ENCODE data around the gene HPN.
A peak's percentile ranks its signal among the peaks of the same experiment; 100 is the strongest.
"Not testable (repeated sequence)": the region's sequence is repeated elsewhere in the genome, so short reads cannot be mapped to it uniquely, and the experiment has no call there.

Gene HPN

DNA sequence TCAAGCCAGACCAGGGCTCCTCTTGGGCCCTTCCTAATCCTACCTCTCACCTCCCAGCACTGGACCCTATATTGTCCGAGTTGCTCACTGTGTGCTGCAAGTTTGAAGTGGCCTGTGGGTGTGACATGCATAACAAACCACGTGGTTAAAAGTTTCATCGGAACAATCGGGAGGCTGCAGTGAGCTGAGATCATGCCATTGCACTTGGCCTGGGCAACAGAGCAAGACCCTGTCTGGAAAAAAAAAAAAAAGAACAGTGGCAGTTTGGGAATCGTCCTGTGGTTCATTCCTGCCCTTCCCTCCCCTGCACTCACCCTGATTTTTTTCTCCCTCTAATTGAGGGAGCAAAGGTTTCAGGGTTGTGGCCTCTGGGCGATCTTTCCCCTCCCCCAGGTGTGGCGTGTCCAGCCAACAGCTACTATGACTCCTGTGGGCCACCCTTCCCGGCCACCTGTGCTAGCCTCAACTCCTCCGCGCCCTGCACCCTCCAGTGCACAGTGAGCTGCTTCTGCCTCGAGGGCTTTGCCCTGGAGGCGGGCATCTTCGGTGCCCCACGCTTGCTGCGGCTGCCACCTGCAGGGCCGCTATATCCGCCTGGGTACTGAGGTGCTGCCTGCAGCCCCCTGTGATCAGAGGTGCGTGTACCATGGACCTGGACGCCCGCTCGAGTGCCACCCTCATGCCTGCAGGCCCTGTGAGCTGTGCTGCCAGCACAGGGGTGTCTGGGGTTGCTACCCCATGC is 57.8 kb downstream of the HPN start:
- Histone ChIP-seq H3K4ac (ENCODE audit: low read length) (no peak overlapping the region), H3K27ac (replicated peaks; ENCODE audit: low read length) (no peak overlapping the region), H3K9ac (ENCODE audit: low read depth, low read length, poor library complexity) (no peak overlapping the region), H4K8ac (ENCODE audit: low read depth, low read length) (no peak overlapping the region), H2AK5ac (ENCODE audit: low read depth, low read length) (peak overlapping the region; percentile 93), H2BK120ac (ENCODE audit: low read depth, low read length) (peak overlapping the region; percentile 61), H3K4me2 (ENCODE audit: insufficient read depth, low read length, poor library complexity, severe bottlenecking) (no peak overlapping the region), H2BK15ac (ENCODE audit: low read length) (no peak overlapping the region), H3K36me3 (replicated peaks in 1 of 2; ENCODE audit: control insufficient read depth in 2 of 2, insufficient read depth in 2 of 2, low read length in 2 of 2) (no peaks in the 10 kb centered on the region), H3K4me3 (ENCODE audit: low read length in 2 of 2) (no peak overlapping the region), H2AFZ (ENCODE audit: low read length) (no peak overlapping the region), H3K27me3 (ENCODE audit: control insufficient read depth in 3 of 3, insufficient read depth in 3 of 3, low read depth in 1 of 3, low read length in 3 of 3) (no peaks in the 10 kb centered on the region), H3K23ac (ENCODE audit: low read depth, low read length, poor library complexity) (no peak overlapping the region), H3K79me1 (ENCODE audit: low read depth, low read length) (peaks cover 4% of the 10 kb centered on the region), H2BK5ac (ENCODE audit: low read length) (no peak overlapping the region), H4K91ac (ENCODE audit: low read depth, low read length, poor library complexity) (peak overlapping the region; percentile 85), H3K14ac (ENCODE audit: low read length) (peak overlapping the region; percentile 21), H3K9me3 (replicated peaks in 1 of 2; ENCODE audit: control insufficient read depth in 2 of 2, insufficient read depth in 1 of 2, low read depth in 1 of 2, low read length in 2 of 2) (no peaks in the 10 kb centered on the region), H3K18ac (ENCODE audit: low read length) (peak overlapping the region; percentile 57), H3K4me1 (ENCODE audit: control insufficient read depth in 2 of 2, insufficient read depth in 1 of 2, low read depth in 1 of 2, low read length in 2 of 2) (peaks cover 0 to 2% of the 10 kb centered on the region in 2 donors), H2BK12ac (ENCODE audit: low read length) (peak overlapping the region; percentile 41)
- no CpG with 5 or more reads among the region's 21 CpGs for WGBS, 2 donors (ENCODE audit: extremely low coverage in 2 of 2, insufficient read length in 2 of 2, insufficient replicate concordance in 1 of 2)
- no peak for DNase-seq (ENCODE audit: low spot score)

DNA sequence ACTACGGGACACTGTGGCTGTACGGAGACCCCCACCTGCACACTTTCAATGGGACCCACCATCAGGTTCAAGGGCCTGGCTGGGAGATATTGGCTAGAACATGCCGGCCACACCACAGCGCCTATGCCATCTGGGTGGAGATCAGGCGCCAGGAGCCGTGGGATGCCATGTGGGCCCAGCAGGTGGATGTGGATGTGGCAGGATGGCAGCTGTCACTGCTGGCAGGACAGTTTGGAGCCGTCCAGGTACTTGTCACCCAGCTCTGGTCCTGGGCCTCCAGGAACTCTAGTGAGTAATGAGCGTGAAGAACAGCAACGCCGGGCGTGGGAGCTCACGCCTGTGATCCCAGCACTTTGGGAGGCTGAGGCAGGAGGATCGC is 58.4 kb downstream of the HPN start:
- peak overlapping the region; percentile 85 for H4K91ac ChIP-seq (ENCODE audit: low read depth, low read length, poor library complexity)
- H3K36me3 ChIP-seq (replicated peaks in 1 of 2; ENCODE audit: control insufficient read depth in 2 of 2, insufficient read depth in 2 of 2, low read length in 2 of 2) = no peaks in the 10 kb centered on the region
- WGBS, 2 donors (ENCODE audit: extremely low coverage in 2 of 2, insufficient read length in 2 of 2, insufficient replicate concordance in 1 of 2) = no CpG with 5 or more reads among the region's 13 CpGs
- peak overlapping the region; percentile 93 for H2AK5ac ChIP-seq (ENCODE audit: low read depth, low read length)
- peak overlapping the region; percentile 41 for H2BK12ac ChIP-seq (ENCODE audit: low read length)
- H3K18ac ChIP-seq (ENCODE audit: low read length) = peak overlapping the region; percentile 57
- no peak overlapping the region for H2BK15ac ChIP-seq (ENCODE audit: low read length)
- no peak overlapping the region for H3K4me3 ChIP-seq (ENCODE audit: low read length in 2 of 2)
- no peaks in the 10 kb centered on the region for H3K9me3 ChIP-seq (replicated peaks in 1 of 2; ENCODE audit: control insufficient read depth in 2 of 2, insufficient read depth in 1 of 2, low read depth in 1 of 2, low read length in 2 of 2)
- H3K27ac ChIP-seq (replicated peaks; ENCODE audit: low read length) = no peak overlapping the region
- H2BK120ac ChIP-seq (ENCODE audit: low read depth, low read length) = peak overlapping the region; percentile 61
- no peaks in the 10 kb centered on the region for H3K27me3 ChIP-seq (ENCODE audit: control insufficient read depth in 3 of 3, insufficient read depth in 3 of 3, low read depth in 1 of 3, low read length in 3 of 3)
- H3K23ac ChIP-seq (ENCODE audit: low read depth, low read length, poor library complexity) = no peak overlapping the region
- H3K4ac ChIP-seq (ENCODE audit: low read length) = no peak overlapping the region
- H4K8ac ChIP-seq (ENCODE audit: low read depth, low read length) = no peak overlapping the region
- H2BK5ac ChIP-seq (ENCODE audit: low read length) = no peak overlapping the region
- H3K14ac ChIP-seq (ENCODE audit: low read length) = no peak overlapping the region
- H3K4me1 ChIP-seq (ENCODE audit: control insufficient read depth in 2 of 2, insufficient read depth in 1 of 2, low read depth in 1 of 2, low read length in 2 of 2) = peaks cover 0 to 2% of the 10 kb centered on the region in 2 donors
- no peak for DNase-seq (ENCODE audit: low spot score)
- H3K9ac ChIP-seq (ENCODE audit: low read depth, low read length, poor library complexity) = no peak overlapping the region
- no peak overlapping the region for H2AFZ ChIP-seq (ENCODE audit: low read length)
- no peak overlapping the region for H3K4me2 ChIP-seq (ENCODE audit: insufficient read depth, low read length, poor library complexity, severe bottlenecking)
- H3K79me1 ChIP-seq (ENCODE audit: low read depth, low read length) = peaks cover 4% of the 10 kb centered on the region

DNA sequence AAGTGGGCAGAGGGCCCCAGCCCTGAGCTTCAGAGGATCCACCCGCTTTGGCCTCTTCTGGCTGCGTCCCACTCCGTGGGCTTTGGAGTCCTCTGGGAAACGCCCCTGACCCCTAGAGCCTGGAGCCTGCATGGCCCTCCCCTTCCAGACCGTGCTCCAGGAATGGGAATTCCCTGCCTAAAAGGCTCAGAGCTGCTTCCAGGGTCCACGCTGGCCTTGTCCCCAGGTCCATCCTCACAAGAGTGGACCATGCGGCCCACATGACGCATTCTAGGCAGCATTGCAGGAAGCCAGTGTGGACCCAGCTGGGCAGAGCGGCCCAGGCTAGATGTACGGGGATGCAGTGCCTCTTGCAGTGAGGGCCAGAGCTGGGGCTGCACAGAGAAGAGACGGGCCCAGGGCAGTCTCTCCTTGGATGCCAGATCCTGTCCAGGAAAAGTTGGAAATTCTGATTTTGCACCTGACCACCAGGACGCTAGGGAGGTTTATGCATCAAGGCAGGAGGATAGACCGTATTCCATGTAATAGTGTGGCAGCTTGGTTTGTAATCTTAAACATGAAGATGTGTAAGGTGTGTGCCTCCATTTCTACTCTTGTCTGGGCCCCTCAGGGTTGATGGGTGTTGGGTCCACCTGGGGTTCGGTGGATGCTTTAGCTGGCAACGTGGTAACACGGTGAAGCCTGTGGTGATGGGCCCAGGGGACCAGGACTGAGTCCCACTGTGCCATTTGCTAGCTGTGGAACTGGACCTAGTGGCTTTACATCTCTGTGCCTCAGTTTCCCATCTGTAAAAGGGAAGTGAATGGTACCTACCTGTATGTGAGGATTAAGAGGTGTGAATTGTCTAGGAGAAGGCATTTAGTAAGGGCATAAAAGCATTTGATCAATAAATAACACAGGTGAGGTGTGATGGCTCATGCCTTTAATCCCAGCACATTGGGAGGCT is 59.3 kb downstream of the HPN start:
- no peak for DNase-seq (ENCODE audit: low spot score)
- Histone ChIP-seq H3K14ac (ENCODE audit: low read length) (no peak overlapping the region), H2BK5ac (ENCODE audit: low read length) (no peak overlapping the region), H4K91ac (ENCODE audit: low read depth, low read length, poor library complexity) (no peak overlapping the region), H2AK5ac (ENCODE audit: low read depth, low read length) (no peak overlapping the region), H3K23ac (ENCODE audit: low read depth, low read length, poor library complexity) (no peak overlapping the region), H3K36me3 (replicated peaks in 1 of 2; ENCODE audit: control insufficient read depth in 2 of 2, insufficient read depth in 2 of 2, low read length in 2 of 2) (no peaks in the 10 kb centered on the region), H3K27me3 (ENCODE audit: control insufficient read depth in 3 of 3, insufficient read depth in 3 of 3, low read depth in 1 of 3, low read length in 3 of 3) (no peaks in the 10 kb centered on the region), H3K9me3 (replicated peaks in 1 of 2; ENCODE audit: control insufficient read depth in 2 of 2, insufficient read depth in 1 of 2, low read depth in 1 of 2, low read length in 2 of 2) (no peaks in the 10 kb centered on the region), H3K4ac (ENCODE audit: low read length) (no peak overlapping the region), H2BK12ac (ENCODE audit: low read length) (no peak overlapping the region), H2AFZ (ENCODE audit: low read length) (no peak overlapping the region), H3K18ac (ENCODE audit: low read length) (peak overlapping the region; percentile 67), H3K27ac (replicated peaks; ENCODE audit: low read length) (no peak overlapping the region), H4K8ac (ENCODE audit: low read depth, low read length) (peak overlapping the region; percentile 75), H2BK120ac (ENCODE audit: low read depth, low read length) (no peak overlapping the region), H3K4me1 (ENCODE audit: control insufficient read depth in 2 of 2, insufficient read depth in 1 of 2, low read depth in 1 of 2, low read length in 2 of 2) (peaks cover 0 to 2% of the 10 kb centered on the region in 2 donors), H3K4me3 (ENCODE audit: low read length in 2 of 2) (no peak overlapping the region), H3K9ac (ENCODE audit: low read depth, low read length, poor library complexity) (peak overlapping the region; percentile 53), H3K79me1 (ENCODE audit: low read depth, low read length) (peaks cover 4% of the 10 kb centered on the region), H3K4me2 (ENCODE audit: insufficient read depth, low read length, poor library complexity, severe bottlenecking) (no peak overlapping the region), H2BK15ac (ENCODE audit: low read length) (peak overlapping the region; percentile 60)
- WGBS, 2 donors (ENCODE audit: extremely low coverage in 2 of 2, insufficient read length in 2 of 2, insufficient replicate concordance in 1 of 2) = no CpG with 5 or more reads among the region's 16 CpGs

GRCh38 chr19:35101949-35102348 is 60.4 kb downstream of the HPN start:
- H3K9ac ChIP-seq (ENCODE audit: low read depth, low read length, poor library complexity); H3K4me2 ChIP-seq (ENCODE audit: insufficient read depth, low read length, poor library complexity, severe bottlenecking); H3K4ac ChIP-seq (ENCODE audit: low read length); H4K91ac ChIP-seq (ENCODE audit: low read depth, low read length, poor library complexity); H2AFZ ChIP-seq (ENCODE audit: low read length); H3K18ac ChIP-seq (ENCODE audit: low read length); H3K79me1 ChIP-seq (ENCODE audit: low read depth, low read length); H2BK12ac ChIP-seq (ENCODE audit: low read length); H3K27ac ChIP-seq (replicated peaks; ENCODE audit: low read length); H3K4me3 ChIP-seq (ENCODE audit: low read length in 2 of 2); H3K36me3 ChIP-seq (replicated peaks in 1 of 2; ENCODE audit: control insufficient read depth in 2 of 2, insufficient read depth in 2 of 2, low read length in 2 of 2); H2BK5ac ChIP-seq (ENCODE audit: low read length); H4K8ac ChIP-seq (ENCODE audit: low read depth, low read length); H2BK15ac ChIP-seq (ENCODE audit: low read length); H2AK5ac ChIP-seq (ENCODE audit: low read depth, low read length); H3K14ac ChIP-seq (ENCODE audit: low read length); DNase-seq (ENCODE audit: low spot score); H2BK120ac ChIP-seq (ENCODE audit: low read depth, low read length); H3K27me3 ChIP-seq (ENCODE audit: control insufficient read depth in 3 of 3, insufficient read depth in 3 of 3, low read depth in 1 of 3, low read length in 3 of 3); H3K4me1 ChIP-seq (ENCODE audit: control insufficient read depth in 2 of 2, insufficient read depth in 1 of 2, low read depth in 1 of 2, low read length in 2 of 2); H3K23ac ChIP-seq (ENCODE audit: low read depth, low read length, poor library complexity); H3K9me3 ChIP-seq (replicated peaks in 1 of 2; ENCODE audit: control insufficient read depth in 2 of 2, insufficient read depth in 1 of 2, low read depth in 1 of 2, low read length in 2 of 2): not testable (repeated sequence)
- WGBS, 2 donors (ENCODE audit: extremely low coverage in 2 of 2, insufficient read length in 2 of 2, insufficient replicate concordance in 1 of 2) = no CpG with 5 or more reads among the region's 10 CpGs
